Inferior parietal cortex (tissue), 1 donor: ENCODE results near the gene VEGFD.

Experiments
- DNase-seq: peaks from one replicate; pipeline ENCODE4 v3.0.0-alpha.2; 2016; ENCODE audit errors: extremely low spot score

Gene VEGFD

GRCh38 chrX:15384304-15384703 lies at the start of gene VEGFD:
Gene VEGFD, minus strand, starts transcription at chrX:15384413. Its CDS starts 467 bp downstream, at chrX:15383946.
- DNase-seq: no peak

- no peak for DNase-seq
Measured at GRCh38 chrX:15430584-15430983, 46.4 kb upstream of the VEGFD start.

GRCh38 chrX:15430076-15430475 lies 45.9 kb upstream of the VEGFD start:
- no peak for DNase-seq

GRCh38 chrX:15425024-15425423 lies 40.8 kb upstream of the VEGFD start:
- DNase-seq: no peak

- no peak for DNase-seq
Measured at GRCh38 chrX:15418707-15419181, 34.5 kb upstream of the VEGFD start.

GRCh38 chrX:15418041-15418706 lies 34.0 kb upstream of the VEGFD start:
- no peak for DNase-seq

GRCh38 chrX:15416133-15416993 lies 32.1 kb upstream of the VEGFD start:
- no peak for DNase-seq

- DNase-seq: no peak
Measured at GRCh38 chrX:15413101-15413500, 28.9 kb upstream of the VEGFD start.

GRCh38 chrX:15410947-15411346 lies 26.7 kb upstream of the VEGFD start:
- DNase-seq: no peak

- no peak for DNase-seq
Measured at GRCh38 chrX:15410430-15410829, 26.2 kb upstream of the VEGFD start.

- no peak for DNase-seq
Measured at GRCh38 chrX:15405846-15406245, 21.6 kb upstream of the VEGFD start.

GRCh38 chrX:15404401-15405096 lies 20.3 kb upstream of the VEGFD start:
- DNase-seq: no peak

- no peak for DNase-seq
Measured at GRCh38 chrX:15401378-15401777, 17.2 kb upstream of the VEGFD start.

GRCh38 chrX:15399962-15400391 lies 15.8 kb upstream of the VEGFD start:
- DNase-seq: no peak

- DNase-seq: no peak
Measured at GRCh38 chrX:15398874-15399273, 14.7 kb upstream of the VEGFD start.

GRCh38 chrX:15395789-15396188 lies 11.6 kb upstream of the VEGFD start:
- DNase-seq: no peak

- no peak for DNase-seq
Measured at GRCh38 chrX:15391850-15392249, 7.6 kb upstream of the VEGFD start.

- DNase-seq: no peak
Measured at GRCh38 chrX:15382813-15383212, 1.4 kb downstream of the VEGFD start.

GRCh38 chrX:15376956-15377355 lies 7.3 kb downstream of the VEGFD start:
- no peak for DNase-seq

- DNase-seq: no peak
Measured at GRCh38 chrX:15373976-15374375, 10.2 kb downstream of the VEGFD start.

GRCh38 chrX:15366506-15367352 lies 17.5 kb downstream of the VEGFD start:
- no peak for DNase-seq
